Spleen (tissue), 11 donors: ENCODE data around the gene NSG2. TPM values are rescaled to one million over a fixed set of nuclear protein-coding genes. Genes with fewer than 3 reads are reported as not detected.

Experiments used
- DNase-seq: peaks from one replicate; pipeline ENCODE4 v3.0.0-alpha.2; 2020
- H3K27ac ChIP-seq, 8 donors: fragments of 200-600 bp; sonication (generic) in 7 of 8; 1 replicate in 4 of 8; 2 replicates in 4 of 8; pipeline versions ENCODE4 v1.5.0 to v1.8.0; 2016 to 2021; ENCODE audit warnings: inconsistent platforms in 4 of 8, mild to moderate bottlenecking in 4 of 8, moderate library complexity in 1 of 8
- H3K27me3 ChIP-seq, 7 donors: fragments of 200-600 bp; sonication (generic) in 6 of 7; replicated peaks in 1 of 7; 1 replicate in 4 of 7; 2 replicates in 3 of 7; pipeline versions ENCODE4 v1.5.0 to v1.8.0; 2016 to 2021; ENCODE audit warnings: inconsistent platforms in 3 of 7, mild to moderate bottlenecking in 1 of 7
- H3K36me3 ChIP-seq, 6 donors: fragments of 200-600 bp; sonication (generic) in 5 of 6; 1 replicate in 4 of 6; 2 replicates in 2 of 6; pipeline versions ENCODE4 v1.5.0 to v1.8.0; 2016 to 2021; ENCODE audit warnings: inconsistent platforms in 2 of 6
- H3K4me1 ChIP-seq, 6 donors: fragments of 200-600 bp; sonication (generic) in 5 of 6; 1 replicate in 3 of 6; 2 replicates in 3 of 6; pipeline versions ENCODE4 v1.5.0 to v1.8.0; 2016 to 2021; ENCODE audit warnings: inconsistent platforms in 3 of 6
- H3K4me3 ChIP-seq, 8 donors: fragments of 200-600 bp; sonication (generic) in 7 of 8; 1 replicate in 4 of 8; 2 replicates in 4 of 8; pipeline versions ENCODE4 v1.5.0 to v1.8.0; 2016 to 2021; ENCODE audit warnings: inconsistent platforms in 4 of 8, mild to moderate bottlenecking in 4 of 8, moderate library complexity in 2 of 8
- H3K9me3 ChIP-seq, 8 donors: fragments of 200-600 bp; sonication (generic) in 7 of 8; 1 replicate in 4 of 8; 2 replicates in 4 of 8; pipeline versions ENCODE4 v1.5.0 to v1.8.0; 2016 to 2021; ENCODE audit warnings: inconsistent platforms in 4 of 8
- POLR2A ChIP-seq, 3 donors: fragments of 450-650 bp; IDR thresholded peaks; one replicate each; pipeline ENCODE4 v1.5.1; 2017; ENCODE audit warnings: antibody characterized with exemption in 3 of 3, mild to moderate bottlenecking in 1 of 3
- POLR2AphosphoS5 ChIP-seq, 3 donors: sonication (generic); formaldehyde crosslinking; IDR thresholded peaks; one replicate each; pipeline ENCODE4 v1.5.1; 2017; ENCODE audit warnings: antibody characterized with exemption in 3 of 3
- WGBS, 5 donors: extraction: QIAGEN DNeasy Blood & Tissue Kit in 3 of 5; methylation state at CpG; one replicate each; pipeline versions ENCODE4 v1.1.5 to v1.1.7; 2013 to 2018; 5-methylcytosine and 5-hydroxymethylcytosine counted together
- intact Hi-C: fragments of 100-400 bp; cut with DNase I; formaldehyde crosslinking; loops from one replicate; pipeline ENCODE4 v1.15.0; 2023; ENCODE audit warnings: low total_unique reads
- polyA plus RNA-seq, 3 donors: library from polyadenylated mRNA; stranded (reverse); fragments of 200-250 nt; gene quantifications; one replicate each; pipeline ENCODE4 v1.2.1, GENCODE V29; 2013
- total RNA-seq, 7 donors: library from RNA; depleted of rRNA in 3 of 7; stranded (reverse); fragments of >200 nt in 3 of 7; fragmentation: NEBNext Ultra II Directional in 4 of 7; extraction: Animal tissue kit (Norgen Biotek cat#: 25700) in 4 of 7; gene quantifications; one replicate each; pipeline versions ENCODE4 v1.1.0 to v1.2.1, GENCODE V29; 2016 to 2021
- TF ChIP-seq, protein P1 (sequence below), 11 experiments: fragments of 200-600 bp in 7 of 11; fragments of 450-650 bp in 4 of 11; sonication (generic) in 4 of 11; IDR thresholded peaks in 8 of 11; conservative IDR thresholded peaks in 3 of 11; 1 replicate in 7 of 11; 2 replicates in 4 of 11; pipeline versions ENCODE4 v1.4.0 to v1.8.0; 2016 to 2021; ENCODE audit warnings: antibody characterized with exemption in 11 of 11, inconsistent platforms in 4 of 11, mild to moderate bottlenecking in 1 of 11
- donor health status: healthy with polysubstance abuse.
- donor health status: DM: no; HTN: no; CAD: no; lungs with moderate emphysema.
- donor health status: DM: no; HTN: no; CAD: no.
- donor health status: Bipolar disorder and iron deficiency.
- donor health status: healthy.
- donor health status: DM: no; HTN: no; CAD: no.
- donor health status: DM: yes; HTN: yes; CAD: no.

NSG2 gene
- total and polyA plus RNA-seq, 10 donors: 0.41 to 0.60 TPM; not detected in 8

GRCh38 chr5:174090129-174090528 lies 44.6 kb downstream of the NSG2 start:
- Histone ChIP-seq H3K4me1 (no peaks in the 10 kb centered on the region), H3K27ac (no peak overlapping the region), H3K36me3 (no peaks in the 10 kb centered on the region), H3K9me3 (no peaks in the 10 kb centered on the region), H3K4me3 (no peak overlapping the region), H3K27me3 (peaks cover 0 to 20% (median 0%) of the 10 kb centered on the region in 7 donors)
- DNase-seq: no peak
- intact Hi-C loops: no loop called here
- WGBS, 5 donors: 76 to 87% (median 86%) methylated on average over 10 of the region's 10 CpGs
- TF ChIP-seq, protein P1, sequence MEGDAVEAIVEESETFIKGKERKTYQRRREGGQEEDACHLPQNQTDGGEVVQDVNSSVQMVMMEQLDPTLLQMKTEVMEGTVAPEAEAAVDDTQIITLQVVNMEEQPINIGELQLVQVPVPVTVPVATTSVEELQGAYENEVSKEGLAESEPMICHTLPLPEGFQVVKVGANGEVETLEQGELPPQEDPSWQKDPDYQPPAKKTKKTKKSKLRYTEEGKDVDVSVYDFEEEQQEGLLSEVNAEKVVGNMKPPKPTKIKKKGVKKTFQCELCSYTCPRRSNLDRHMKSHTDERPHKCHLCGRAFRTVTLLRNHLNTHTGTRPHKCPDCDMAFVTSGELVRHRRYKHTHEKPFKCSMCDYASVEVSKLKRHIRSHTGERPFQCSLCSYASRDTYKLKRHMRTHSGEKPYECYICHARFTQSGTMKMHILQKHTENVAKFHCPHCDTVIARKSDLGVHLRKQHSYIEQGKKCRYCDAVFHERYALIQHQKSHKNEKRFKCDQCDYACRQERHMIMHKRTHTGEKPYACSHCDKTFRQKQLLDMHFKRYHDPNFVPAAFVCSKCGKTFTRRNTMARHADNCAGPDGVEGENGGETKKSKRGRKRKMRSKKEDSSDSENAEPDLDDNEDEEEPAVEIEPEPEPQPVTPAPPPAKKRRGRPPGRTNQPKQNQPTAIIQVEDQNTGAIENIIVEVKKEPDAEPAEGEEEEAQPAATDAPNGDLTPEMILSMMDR (IDR thresholded peaks at IDR 0.05 in 8 of 11, conservative IDR thresholded peaks at IDR 0.05 in 3 of 11): no peak
- TF ChIP-seq POLR2A (IDR thresholded peaks at IDR 0.05) (no peak), POLR2AphosphoS5 (IDR thresholded peaks at IDR 0.05) (no peak)

GRCh38 chr5:174093123-174093522 lies 47.6 kb downstream of the NSG2 start:
- H3K9me3 ChIP-seq: no peaks in the 10 kb centered on the region
- H3K27me3 ChIP-seq: peaks cover 0 to 29% (median 0%) of the 10 kb centered on the region in 7 donors
- TF ChIP-seq POLR2A (IDR thresholded peaks at IDR 0.05) (no peak), POLR2AphosphoS5 (IDR thresholded peaks at IDR 0.05) (no peak)
- TF ChIP-seq, protein P1 (IDR thresholded peaks at IDR 0.05 in 8 of 11, conservative IDR thresholded peaks at IDR 0.05 in 3 of 11): no peak
- intact Hi-C loops: no loop called here
- H3K27ac ChIP-seq: no peak overlapping the region
- no peak for DNase-seq
- no peak overlapping the region for H3K4me3 ChIP-seq
- 66 to 83% (median 80%) methylated on average over 5 of the region's 5 CpGs for WGBS, 5 donors
- H3K36me3 ChIP-seq: no peaks in the 10 kb centered on the region
- no peaks in the 10 kb centered on the region for H3K4me1 ChIP-seq

- Histone ChIP-seq H3K4me1 (no peaks in the 10 kb centered on the region), H3K36me3 (no peaks in the 10 kb centered on the region), H3K27ac (no peak overlapping the region), H3K9me3 (no peaks in the 10 kb centered on the region), H3K4me3 (no peak overlapping the region), H3K27me3 (peaks cover 0 to 25% (median 0%) of the 10 kb centered on the region in 7 donors)
- no peak for DNase-seq
- WGBS, 5 donors: 64 to 70% (median 67%) methylated on average over 10 of the region's 10 CpGs
- no peak for TF ChIP-seq POLR2A (IDR thresholded peaks at IDR 0.05)
- TF ChIP-seq POLR2AphosphoS5 (IDR thresholded peaks at IDR 0.05): no peak
- TF ChIP-seq, protein P1 (IDR thresholded peaks at IDR 0.05 in 8 of 11, conservative IDR thresholded peaks at IDR 0.05 in 3 of 11): no peak
- intact Hi-C loops: no loop called here
Measured at GRCh38 chr5:174094857-174095606, 49.5 kb downstream of the NSG2 start.

GRCh38 chr5:174096619-174097018 lies 51.1 kb downstream of the NSG2 start:
- intact Hi-C loops: no loop called here
- no peak overlapping the region for H3K27ac ChIP-seq
- WGBS, 5 donors: 68 to 83% (median 79%) methylated on average over 6 of the region's 6 CpGs
- no peak for DNase-seq
- TF ChIP-seq, protein P1 (IDR thresholded peaks at IDR 0.05 in 8 of 11, conservative IDR thresholded peaks at IDR 0.05 in 3 of 11): no peak
- no peak for TF ChIP-seq POLR2A (IDR thresholded peaks at IDR 0.05)
- TF ChIP-seq POLR2AphosphoS5 (IDR thresholded peaks at IDR 0.05): no peak
- no peaks in the 10 kb centered on the region for H3K4me1 ChIP-seq
- no peaks in the 10 kb centered on the region for H3K9me3 ChIP-seq
- H3K4me3 ChIP-seq: no peak overlapping the region
- peaks cover 0 to 14% (median 0%) of the 10 kb centered on the region in 7 donors for H3K27me3 ChIP-seq
- no peaks in the 10 kb centered on the region for H3K36me3 ChIP-seq
